Measurements from ENCODE around the gene LIMS1.

- TF ChIP-seq REST (IDR thresholded peaks at IDR 0.05; ENCODE audit: low read depth): no peak
- no peak for TF ChIP-seq RAD21 (IDR thresholded peaks at IDR 0.05; ENCODE audit: low read depth)
- TF ChIP-seq CEBPB (IDR thresholded peaks at IDR 0.05): no peak
- no peak for TF ChIP-seq NFIC (IDR thresholded peaks at IDR 0.05)
- TF ChIP-seq, protein P1, sequence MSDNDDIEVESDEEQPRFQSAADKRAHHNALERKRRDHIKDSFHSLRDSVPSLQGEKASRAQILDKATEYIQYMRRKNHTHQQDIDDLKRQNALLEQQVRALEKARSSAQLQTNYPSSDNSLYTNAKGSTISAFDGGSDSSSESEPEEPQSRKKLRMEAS (IDR thresholded peaks at IDR 0.05): no peak
- no peak for TF ChIP-seq USF1 (IDR thresholded peaks at IDR 0.05)
- TF ChIP-seq EP300 (IDR thresholded peaks at IDR 0.05; ENCODE audit: borderline replicate concordance): no peak
- TF ChIP-seq TAF1 (IDR thresholded peaks at IDR 0.05; ENCODE audit: low read depth): no peak
- TF ChIP-seq YY1 (IDR thresholded peaks at IDR 0.05; ENCODE audit: low read depth): no peak
- no peak for TF ChIP-seq CREB1 (IDR thresholded peaks at IDR 0.05; ENCODE audit: low read depth)
These were observed 55.5 kb downstream of the LIMS1 start for GRCh38 chr2:108589781-108590180.

Data from Ishikawa (cell line).